Measurements from ENCODE around the gene UBE2QL1. TPM values are rescaled to one million over a fixed set of nuclear protein-coding genes. Genes with fewer than 3 reads are reported as not detected.

UBE2QL1 gene
- total RNA-seq, 4 donors from 2014 or later: 0.37 to 0.96 (median 0.64) TPM; not detected in 1

GRCh38 chr5:6471252-6471651 lies 22.6 kb downstream of the UBE2QL1 start:
- TF ChIP-seq EP300 (IDR thresholded peaks at IDR 0.05; ENCODE audit: low read depth) (no peak), POLR2AphosphoS5 (IDR thresholded peaks at IDR 0.05) (no peak), POLR2A (IDR thresholded peaks at IDR 0.05) (no peak)
- TF ChIP-seq, protein P1, sequence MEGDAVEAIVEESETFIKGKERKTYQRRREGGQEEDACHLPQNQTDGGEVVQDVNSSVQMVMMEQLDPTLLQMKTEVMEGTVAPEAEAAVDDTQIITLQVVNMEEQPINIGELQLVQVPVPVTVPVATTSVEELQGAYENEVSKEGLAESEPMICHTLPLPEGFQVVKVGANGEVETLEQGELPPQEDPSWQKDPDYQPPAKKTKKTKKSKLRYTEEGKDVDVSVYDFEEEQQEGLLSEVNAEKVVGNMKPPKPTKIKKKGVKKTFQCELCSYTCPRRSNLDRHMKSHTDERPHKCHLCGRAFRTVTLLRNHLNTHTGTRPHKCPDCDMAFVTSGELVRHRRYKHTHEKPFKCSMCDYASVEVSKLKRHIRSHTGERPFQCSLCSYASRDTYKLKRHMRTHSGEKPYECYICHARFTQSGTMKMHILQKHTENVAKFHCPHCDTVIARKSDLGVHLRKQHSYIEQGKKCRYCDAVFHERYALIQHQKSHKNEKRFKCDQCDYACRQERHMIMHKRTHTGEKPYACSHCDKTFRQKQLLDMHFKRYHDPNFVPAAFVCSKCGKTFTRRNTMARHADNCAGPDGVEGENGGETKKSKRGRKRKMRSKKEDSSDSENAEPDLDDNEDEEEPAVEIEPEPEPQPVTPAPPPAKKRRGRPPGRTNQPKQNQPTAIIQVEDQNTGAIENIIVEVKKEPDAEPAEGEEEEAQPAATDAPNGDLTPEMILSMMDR (IDR thresholded peaks at IDR 0.05): no peak
- WGBS, 2 donors (ENCODE audit: low coverage in 1 of 2): 86% methylated on average over 1 of the region's 1 CpG; no CpG with 5 or more reads in 1 of the 2 donors
- in situ Hi-C loops (cut with MboI; ENCODE audit: low pct_ligation_motif_present in 1 of 4, low pct_unique_long_range_greater_than_20kb in 1 of 4, low sequenced_read_pairs in 3 of 4): no loop called here
- Histone ChIP-seq H3K27ac (no peak overlapping the region), H3K4me1 (no peaks in the 10 kb centered on the region), H3K36me3 (no peaks in the 10 kb centered on the region), H3K4me3 (no peak overlapping the region), H3K9me3 (no peaks in the 10 kb centered on the region), H3K27me3 (no peaks in the 10 kb centered on the region)
- intact Hi-C loops (cut with DNase I; ENCODE audit: low total_unique reads): no loop called here
- DNase-seq: no peak

GRCh38 chr5:6472792-6473191 lies 24.1 kb downstream of the UBE2QL1 start:
- no peak for TF ChIP-seq POLR2A (IDR thresholded peaks at IDR 0.05)
- H3K36me3 ChIP-seq: no peaks in the 10 kb centered on the region
- 68 to 70% methylated on average over 5 of the region's 5 CpGs for WGBS, 2 donors (ENCODE audit: low coverage in 1 of 2)
- intact Hi-C loops (cut with DNase I; ENCODE audit: low total_unique reads): no loop called here
- H3K4me1 ChIP-seq: no peaks in the 10 kb centered on the region
- in situ Hi-C loops (cut with MboI; ENCODE audit: low pct_ligation_motif_present in 1 of 4, low pct_unique_long_range_greater_than_20kb in 1 of 4, low sequenced_read_pairs in 3 of 4): no loop called here
- H3K9me3 ChIP-seq: no peaks in the 10 kb centered on the region
- no peak overlapping the region for H3K4me3 ChIP-seq
- no peaks in the 10 kb centered on the region for H3K27me3 ChIP-seq
- no peak for DNase-seq
- H3K27ac ChIP-seq: no peak overlapping the region

GRCh38 chr5:6473284-6473683 lies 24.6 kb downstream of the UBE2QL1 start:
- Histone ChIP-seq H3K4me1 (no peaks in the 10 kb centered on the region), H3K27me3 (no peaks in the 10 kb centered on the region), H3K36me3 (no peaks in the 10 kb centered on the region), H3K27ac (no peak overlapping the region), H3K9me3 (no peaks in the 10 kb centered on the region), H3K4me3 (no peak overlapping the region)
- in situ Hi-C loops (cut with MboI; ENCODE audit: low pct_ligation_motif_present in 1 of 4, low pct_unique_long_range_greater_than_20kb in 1 of 4, low sequenced_read_pairs in 3 of 4): no loop called here
- no peak for DNase-seq
- WGBS, 2 donors (ENCODE audit: low coverage in 1 of 2): 87 to 100% methylated on average over 2 to 6 of the region's 6 CpGs
- intact Hi-C loops (cut with DNase I; ENCODE audit: low total_unique reads): no loop called here
- TF ChIP-seq, protein P1 (IDR thresholded peaks at IDR 0.05): no peak
- TF ChIP-seq POLR2AphosphoS5 (IDR thresholded peaks at IDR 0.05): no peak
- TF ChIP-seq EP300 (IDR thresholded peaks at IDR 0.05; ENCODE audit: low read depth): no peak
- no peak for TF ChIP-seq POLR2A (IDR thresholded peaks at IDR 0.05)

GRCh38 chr5:6475626-6476312 lies 27.1 kb downstream of the UBE2QL1 start:
- H3K27ac ChIP-seq: no peak overlapping the region
- intact Hi-C loops (cut with DNase I; ENCODE audit: low total_unique reads): no loop called here
- no peak for DNase-seq
- no peaks in the 10 kb centered on the region for H3K4me1 ChIP-seq
- WGBS, 2 donors (ENCODE audit: low coverage in 1 of 2): 44% methylated on average over 9 of the region's 9 CpGs; no CpG with 5 or more reads in 1 of the 2 donors
- no peak overlapping the region for H3K4me3 ChIP-seq
- TF ChIP-seq POLR2AphosphoS5 (IDR thresholded peaks at IDR 0.05): no peak
- no peak for TF ChIP-seq EP300 (IDR thresholded peaks at IDR 0.05; ENCODE audit: low read depth)
- no peak for TF ChIP-seq POLR2A (IDR thresholded peaks at IDR 0.05)
- no peaks in the 10 kb centered on the region for H3K27me3 ChIP-seq
- no peaks in the 10 kb centered on the region for H3K36me3 ChIP-seq
- in situ Hi-C loops (cut with MboI; ENCODE audit: low pct_ligation_motif_present in 1 of 4, low pct_unique_long_range_greater_than_20kb in 1 of 4, low sequenced_read_pairs in 3 of 4): no loop called here
- no peaks in the 10 kb centered on the region for H3K9me3 ChIP-seq

GRCh38 chr5:6476313-6476661 lies 27.6 kb downstream of the UBE2QL1 start:
- no peaks in the 10 kb centered on the region for H3K9me3 ChIP-seq
- intact Hi-C loops (cut with DNase I; ENCODE audit: low total_unique reads): no loop called here
- in situ Hi-C loops (cut with MboI; ENCODE audit: low pct_ligation_motif_present in 1 of 4, low pct_unique_long_range_greater_than_20kb in 1 of 4, low sequenced_read_pairs in 3 of 4): no loop called here

More at GRCh38 chr5:6476313-6476661, 27.6 kb downstream of the UBE2QL1 start:
- H3K27ac ChIP-seq: no peak overlapping the region
- DNase-seq: no peak
- H3K36me3 ChIP-seq: no peaks in the 10 kb centered on the region
- H3K4me3 ChIP-seq: no peak overlapping the region
- no peak for TF ChIP-seq POLR2A (IDR thresholded peaks at IDR 0.05)
- no peak for TF ChIP-seq POLR2AphosphoS5 (IDR thresholded peaks at IDR 0.05)
- no peak for TF ChIP-seq EP300 (IDR thresholded peaks at IDR 0.05; ENCODE audit: low read depth)
- TF ChIP-seq, protein P1 (IDR thresholded peaks at IDR 0.05): no peak
- WGBS, 2 donors (ENCODE audit: low coverage in 1 of 2): 81% methylated on average over 6 of the region's 6 CpGs; no CpG with 5 or more reads in 1 of the 2 donors
- no peaks in the 10 kb centered on the region for H3K27me3 ChIP-seq
- no peaks in the 10 kb centered on the region for H3K4me1 ChIP-seq

All from transverse colon (tissue), 4 donors.